Urinary bladder (tissue), 4 donors: ENCODE results near the gene RFX3. TPM values are rescaled to one million over a fixed set of nuclear protein-coding genes. Genes with fewer than 3 reads are reported as not detected.

Source experiments
- DNase-seq: peaks from one replicate; pipeline ENCODE4 v3.0.0-alpha.2; 2015; ENCODE audit errors: extremely low spot score
- H3K27ac ChIP-seq: one replicate; pipeline ENCODE4 v1.5.1; 2013; ENCODE audit warnings: low read depth, mild to moderate bottlenecking, moderate library complexity
- H3K36me3 ChIP-seq: one replicate; pipeline ENCODE4 v1.6.1; 2013; ENCODE audit warnings: mild to moderate bottlenecking, moderate library complexity; ENCODE audit not compliant: insufficient read depth
- H3K4me1 ChIP-seq: one replicate; pipeline ENCODE4 v1.6.1; 2013; ENCODE audit warnings: mild to moderate bottlenecking, moderate library complexity; ENCODE audit not compliant: insufficient read depth
- H3K4me3 ChIP-seq: one replicate; pipeline ENCODE4 v1.5.1; 2013; ENCODE audit warnings: low read depth, low read length
- WGBS: extraction: QIAGEN DNeasy Blood & Tissue Kit; methylation state at CpG from one replicate; pipeline ENCODE4 v1.1.7; 2013; 5-methylcytosine and 5-hydroxymethylcytosine counted together
- polyA plus RNA-seq: library from polyadenylated mRNA; stranded (reverse); fragments of 200-250 nt; gene quantifications from one replicate; pipeline ENCODE4 v1.2.3, GENCODE V29; 2013
- total RNA-seq: library from RNA; depleted of rRNA; stranded (reverse); fragments of >200 nt; gene quantifications from one replicate; pipeline ENCODE4 v1.2.3, GENCODE V29; 2014
- donor health status: healthy with polysubstance abuse.
- donor health status: healthy.

RFX3 gene
- total and polyA plus RNA-seq, 2 donors = 1.6 to 24.7 TPM

DNA sequence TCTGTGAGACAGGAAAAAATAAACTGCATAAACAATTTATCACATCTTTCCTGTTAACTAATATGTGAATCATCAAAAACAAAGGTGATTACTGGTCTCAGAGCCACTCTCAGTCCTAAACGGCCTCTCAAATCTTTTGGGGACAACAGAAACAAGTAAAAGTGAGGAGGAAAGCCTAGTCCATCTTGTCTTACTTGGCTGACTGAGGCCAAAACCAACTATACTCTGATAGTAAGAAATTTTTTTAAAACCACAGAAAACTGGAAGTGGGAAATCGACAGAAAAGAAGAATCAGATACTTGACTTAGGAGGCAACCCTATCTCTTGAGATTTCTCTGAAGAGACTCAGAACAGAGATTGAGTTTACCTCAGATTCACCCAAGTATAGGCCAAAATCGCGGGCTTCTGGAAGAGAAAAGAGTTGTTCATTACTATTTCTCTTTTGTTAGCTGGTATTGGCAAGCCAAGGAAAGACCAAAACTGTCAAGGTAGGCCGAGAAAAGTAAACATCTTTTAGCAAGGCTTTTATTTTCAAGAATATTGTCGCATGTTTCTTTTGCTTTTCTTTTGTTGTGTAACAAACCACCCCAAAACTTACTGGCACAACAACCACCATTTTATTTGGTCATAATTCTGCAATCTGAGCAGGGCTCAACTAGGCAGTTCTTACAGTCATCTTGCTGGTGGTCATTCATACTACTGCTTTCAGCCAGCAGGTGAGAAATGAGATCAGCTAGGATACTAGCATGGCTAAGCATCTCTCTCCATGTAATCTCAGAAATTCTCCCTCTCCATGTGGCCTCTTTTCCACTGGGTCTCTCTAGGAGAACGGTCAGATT, 46.1 kb downstream of the RFX3 start:
- WGBS = 92% methylated on average over 7 of the region's 7 CpGs
- Histone ChIP-seq H3K36me3 (no peaks in the 10 kb centered on the region), H3K4me1 (no peaks in the 10 kb centered on the region), H3K27ac (no peak overlapping the region), H3K4me3 (no peak overlapping the region)
- DNase-seq = no peak

- WGBS = 86% methylated on average over 1 of the region's 1 CpG
- Histone ChIP-seq H3K4me3 (no peak overlapping the region), H3K4me1 (no peaks in the 10 kb centered on the region), H3K27ac (no peak overlapping the region), H3K36me3 (no peaks in the 10 kb centered on the region)
- no peak for DNase-seq
Measured at GRCh38 chr9:3478549-3478953, 47.2 kb downstream of the RFX3 start.

- Histone ChIP-seq H3K4me3 (no peak overlapping the region), H3K4me1 (no peaks in the 10 kb centered on the region), H3K27ac (no peak overlapping the region), H3K36me3 (no peaks in the 10 kb centered on the region)
- 90% methylated on average over 4 of the region's 4 CpGs for WGBS
- DNase-seq = no peak
Measured at GRCh38 chr9:3477236-3477834, 48.5 kb downstream of the RFX3 start.

- DNase-seq = no peak
- no peaks in the 10 kb centered on the region for H3K36me3 ChIP-seq
- H3K4me1 ChIP-seq = no peaks in the 10 kb centered on the region
- WGBS = 92% methylated on average over 14 of the region's 14 CpGs
- H3K4me3 ChIP-seq = no peak overlapping the region
- H3K27ac ChIP-seq = no peak overlapping the region
Measured at GRCh38 chr9:3475300-3476020, 50.3 kb downstream of the RFX3 start.

DNA sequence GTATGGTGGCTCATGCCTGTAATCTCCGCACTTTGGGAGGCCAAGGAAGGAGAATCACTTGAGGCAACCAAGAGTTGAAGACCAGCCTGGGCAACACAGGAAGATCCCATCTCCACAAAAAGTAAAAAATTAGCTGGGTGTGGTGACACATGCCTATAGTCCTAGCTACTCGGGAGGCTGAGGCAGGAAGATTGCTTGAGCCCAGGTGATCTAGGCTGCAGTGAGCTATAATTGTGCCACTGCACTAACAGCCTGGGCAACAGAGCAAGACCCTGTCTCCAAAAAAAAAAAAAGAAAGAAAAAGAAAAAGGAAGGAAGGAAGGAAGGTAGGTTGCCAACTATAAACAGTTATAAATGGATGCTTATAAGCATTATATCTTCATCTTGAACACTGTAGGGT, 51.0 kb downstream of the RFX3 start:
- Histone ChIP-seq H3K27ac (no peak overlapping the region), H3K4me3 (no peak overlapping the region), H3K36me3 (no peaks in the 10 kb centered on the region), H3K4me1 (no peaks in the 10 kb centered on the region)
- no peak for DNase-seq
- 95% methylated on average over 2 of the region's 2 CpGs for WGBS

DNA sequence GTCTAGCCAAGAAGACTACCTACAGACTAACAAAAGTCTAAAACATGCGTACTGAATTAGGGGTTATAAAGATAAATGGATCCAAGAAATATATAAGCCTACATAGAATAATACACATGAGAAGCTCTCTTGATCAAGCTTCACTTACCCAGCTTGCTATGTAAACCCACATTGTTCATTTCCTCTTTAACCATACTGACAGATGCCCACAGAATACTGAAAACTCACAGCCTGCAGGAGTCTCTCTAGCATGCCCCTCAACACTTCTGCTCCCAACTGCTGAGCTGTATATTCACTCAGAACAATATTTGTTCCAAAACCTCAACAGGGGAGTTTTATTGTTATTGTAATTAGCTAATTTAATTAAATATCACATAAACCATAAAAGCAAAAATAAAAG, 52.4 kb downstream of the RFX3 start:
- 93% methylated on average over 1 of the region's 1 CpG for WGBS
- no peak overlapping the region for H3K27ac ChIP-seq
- no peak for DNase-seq
- H3K36me3 ChIP-seq = no peaks in the 10 kb centered on the region
- H3K4me1 ChIP-seq = no peaks in the 10 kb centered on the region
- H3K4me3 ChIP-seq = no peak overlapping the region

DNA sequence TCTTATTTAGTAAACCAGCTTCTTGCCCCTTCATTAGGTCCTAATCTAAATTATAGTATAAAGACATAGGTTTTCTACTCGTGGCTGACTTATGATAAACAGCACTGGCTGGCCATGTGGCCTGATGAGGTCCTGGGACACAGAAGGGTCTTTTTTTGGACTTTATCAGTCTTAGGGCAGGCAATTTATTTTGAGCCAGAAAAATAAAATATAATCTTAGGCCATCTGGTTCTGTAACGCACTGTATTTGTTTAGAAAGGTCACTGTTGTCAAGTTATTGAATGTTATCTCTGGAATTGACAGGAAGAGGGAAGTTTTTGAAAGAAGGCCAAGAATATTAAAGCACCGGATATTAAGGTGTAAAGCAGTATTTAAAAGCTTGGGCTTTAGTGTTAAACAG, 53.9 kb downstream of the RFX3 start:
- Histone ChIP-seq H3K27ac (no peak overlapping the region), H3K36me3 (no peaks in the 10 kb centered on the region), H3K4me1 (no peaks in the 10 kb centered on the region), H3K4me3 (no peak overlapping the region)
- WGBS = 45% methylated on average over 3 of the region's 3 CpGs
- no peak for DNase-seq

DNA sequence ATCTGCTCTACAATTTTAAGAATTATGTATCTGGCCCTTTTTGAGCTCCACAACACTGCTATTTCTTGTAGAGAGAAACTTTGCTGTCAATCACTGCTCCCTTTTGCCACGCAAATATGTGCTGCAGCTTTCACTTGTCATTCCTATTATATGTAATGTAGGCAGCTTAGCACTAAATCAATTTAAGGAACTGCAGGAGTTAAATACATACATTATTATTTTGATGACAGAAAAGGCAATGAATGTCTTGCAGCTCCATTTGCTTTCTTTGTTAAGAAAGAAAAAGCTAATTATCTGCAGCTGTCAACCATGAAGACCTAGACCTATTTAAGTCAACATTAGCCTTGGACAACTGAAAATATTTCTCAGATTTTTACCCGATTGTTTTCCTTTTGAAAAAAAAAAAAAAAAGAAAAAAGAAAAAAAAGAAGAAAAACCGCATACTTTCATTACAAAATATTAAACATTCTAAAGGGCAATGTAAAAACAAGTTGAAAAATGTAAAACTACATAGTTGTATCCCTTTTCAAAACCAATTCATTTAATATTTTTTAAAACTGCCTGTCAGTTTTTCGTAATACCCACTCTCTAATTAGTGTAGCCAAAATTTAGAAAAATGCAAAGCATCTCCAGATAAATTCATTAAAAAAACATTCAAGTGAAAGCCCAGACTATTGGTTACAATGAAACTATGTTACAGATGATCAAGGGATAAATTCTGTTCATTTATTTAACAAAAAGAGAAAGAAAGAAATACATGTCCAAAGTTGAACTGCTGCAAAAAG, 57.2 kb downstream of the RFX3 start:
- H3K4me3 ChIP-seq = no peak overlapping the region
- DNase-seq = no peak
- 89% methylated on average over 4 of the region's 4 CpGs for WGBS

DNA sequence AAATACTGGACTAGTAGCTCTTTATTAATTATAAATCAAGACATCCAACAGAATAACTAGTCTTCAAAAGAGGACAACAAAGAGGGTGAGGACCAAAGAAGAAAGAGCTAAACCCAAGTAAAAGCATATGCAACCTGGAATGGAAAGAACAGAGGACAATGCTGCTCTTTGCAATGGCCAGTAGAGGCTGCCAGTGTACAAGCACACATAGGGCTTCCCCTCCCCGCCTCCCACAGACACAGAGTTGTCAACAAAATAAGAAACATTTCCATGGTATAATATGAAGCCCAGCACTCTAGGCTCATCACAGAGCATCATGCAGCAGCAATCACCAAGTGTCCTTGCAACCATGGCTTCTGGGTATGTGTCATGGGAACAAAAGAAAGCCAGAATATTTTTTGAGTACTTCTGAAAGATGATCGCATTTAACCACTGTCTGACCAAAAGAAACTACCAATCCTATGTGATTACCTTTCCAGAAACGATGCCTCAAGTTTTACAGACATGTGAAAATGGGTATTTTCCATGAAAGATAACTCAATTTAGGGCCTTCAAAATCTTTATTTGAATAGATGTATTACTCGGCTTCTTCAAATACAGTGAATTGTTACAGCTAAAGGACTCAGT, 58.1 kb downstream of the RFX3 start:
- no peak for DNase-seq
- WGBS = 57% methylated on average over 4 of the region's 4 CpGs
- no peak overlapping the region for H3K27ac ChIP-seq
- no peak overlapping the region for H3K4me3 ChIP-seq
- no peaks in the 10 kb centered on the region for H3K36me3 ChIP-seq
- no peaks in the 10 kb centered on the region for H3K4me1 ChIP-seq

More for the DNA sequence above, 57.2 kb downstream of the RFX3 start:
- no peaks in the 10 kb centered on the region for H3K4me1 ChIP-seq
- H3K27ac ChIP-seq = no peak overlapping the region
- H3K36me3 ChIP-seq = no peaks in the 10 kb centered on the region

DNA sequence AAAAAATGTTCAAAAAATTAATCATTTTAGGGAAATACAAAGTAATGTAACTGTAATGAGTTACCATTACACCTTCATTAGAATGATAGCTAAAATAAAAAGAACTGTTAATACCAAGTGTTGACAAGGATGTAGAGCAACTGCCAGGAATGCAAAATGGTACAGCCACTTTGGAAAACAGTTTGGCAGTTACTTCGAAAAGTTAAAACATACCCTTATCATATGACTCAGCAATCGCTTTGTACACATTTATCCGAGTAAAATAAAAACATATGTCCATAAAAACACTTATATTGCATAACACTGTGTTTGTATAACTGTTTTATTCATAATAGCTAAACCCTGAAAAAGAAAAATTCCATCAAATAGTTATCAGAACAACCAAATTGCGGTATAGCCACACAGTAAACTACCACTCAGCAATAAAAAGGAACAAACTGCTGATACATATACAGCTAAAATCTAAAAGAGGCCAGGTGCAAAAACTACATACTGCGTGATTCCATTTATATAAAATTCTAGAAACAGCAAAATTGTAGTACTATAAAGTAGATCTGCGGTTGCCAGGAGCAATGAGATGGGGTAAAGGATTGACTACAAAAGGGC, 61.7 kb downstream of the RFX3 start:
- no peaks in the 10 kb centered on the region for H3K36me3 ChIP-seq
- WGBS = 72% methylated on average over 6 of the region's 6 CpGs
- no peaks in the 10 kb centered on the region for H3K4me1 ChIP-seq
- no peak for DNase-seq
- no peak overlapping the region for H3K4me3 ChIP-seq
- H3K27ac ChIP-seq = no peak overlapping the region

- Histone ChIP-seq H3K36me3 (no peaks in the 10 kb centered on the region), H3K27ac (no peak overlapping the region), H3K4me3 (no peak overlapping the region), H3K4me1 (no peaks in the 10 kb centered on the region)
- no peak for DNase-seq
- 44% methylated on average over 3 of the region's 3 CpGs for WGBS
Measured at GRCh38 chr9:3458806-3459475, 66.9 kb downstream of the RFX3 start.

GRCh38 chr9:3457175-3457574, 68.6 kb downstream of the RFX3 start:
- Histone ChIP-seq H3K27ac (no peak overlapping the region), H3K4me1 (no peaks in the 10 kb centered on the region), H3K36me3 (no peaks in the 10 kb centered on the region), H3K4me3 (no peak overlapping the region)
- DNase-seq = no peak
